OCI-LY7 (cell line): ENCODE measurements around the gene DDC.

Source experiments
- CTCF ChIP-seq: fragments of 200-600 bp; sonication (generic); conservative IDR thresholded peaks from 2 replicates; pipeline ENCODE4 v1.5.1; 2014; ENCODE audit warnings: mild to moderate bottlenecking, antibody characterized with exemption, low read length, moderate library complexity, mixed read lengths
- EZH2phosphoT487 ChIP-seq: fragments of 200-600 bp; sonication (generic); IDR thresholded peaks from 2 replicates; pipeline ENCODE4 v1.6.1; 2018; ENCODE audit warnings: low read depth, borderline replicate concordance, mild to moderate bottlenecking, mixed run types, antibody characterized with exemption, low read length, moderate library complexity, mixed read lengths

DNA sequence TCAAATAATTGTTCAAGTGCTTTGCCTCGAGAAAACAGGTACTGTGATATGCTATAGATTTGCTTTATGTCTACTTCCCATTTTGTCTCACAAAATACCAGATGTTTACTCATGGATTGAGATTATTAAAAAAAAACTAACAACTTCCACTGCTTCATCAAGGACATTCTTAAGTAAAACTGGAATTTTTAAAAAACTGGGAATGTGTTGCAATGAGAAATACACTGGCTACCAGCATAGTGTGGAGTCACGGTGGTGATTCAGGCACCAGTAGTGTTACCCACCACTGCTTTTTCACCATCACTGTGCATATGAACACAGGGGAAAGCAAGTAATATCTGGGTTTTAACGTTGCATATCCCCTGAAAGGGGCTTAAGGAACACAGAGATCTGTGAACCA, 136.3 kb downstream of the DDC start:
- TF ChIP-seq CTCF (no peak), EZH2phosphoT487 (no peak)
